ENCODE results near the gene TAF7L. TPM values are rescaled to one million over a fixed set of nuclear protein-coding genes. Genes with fewer than 3 reads are reported as not detected.

The TAF7L gene
- total RNA-seq, 1 experiment from 2014 or later, result not detected

DNA sequence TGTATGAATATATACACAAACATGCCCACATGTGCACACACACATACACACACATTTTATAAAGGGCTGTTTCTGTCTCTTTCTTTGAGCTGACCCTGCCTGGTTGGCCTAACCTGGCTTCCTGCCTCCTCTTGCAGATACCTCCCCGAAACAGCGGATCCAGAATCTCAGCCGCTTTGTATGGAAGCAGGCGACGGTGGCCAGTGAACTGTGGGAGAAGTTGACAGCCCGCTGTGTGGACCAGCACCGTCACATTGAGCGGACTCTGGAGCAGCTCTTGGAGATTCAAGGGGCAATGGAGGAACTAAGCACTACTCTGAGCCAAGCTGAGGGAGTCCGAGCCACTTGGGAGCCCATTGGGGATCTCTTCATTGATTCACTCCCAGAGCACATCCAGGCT is 49.6 kb downstream of the TAF7L start:
- no peaks in the 10 kb centered on the region for H4K20me1 ChIP-seq (ENCODE audit: low read length)
- intact Hi-C loops (cut with micrococcal nuclease), result no loop called here
- no peak for ATAC-seq
- H3K4me2 ChIP-seq (ENCODE audit: low read length), result no peak overlapping the region
- H2AFZ ChIP-seq (ENCODE audit: low read length), result no peak overlapping the region
- no peaks in the 10 kb centered on the region for H3K36me3 ChIP-seq (ENCODE audit: low read depth, low read length)
- CTCF ChIA-PET, result no interaction called here
- POLR2A ChIA-PET (ENCODE audit: unreplicated experiment), result no interaction called here
- H3F3A ChIP-seq (ENCODE audit: low read length, unreplicated experiment), result no peaks in the 10 kb centered on the region
- H3K9ac ChIP-seq (ENCODE audit: low read length), result no peak overlapping the region
- H3K79me2 ChIP-seq (ENCODE audit: low read length), result no peaks in the 10 kb centered on the region
- H3K9me2 ChIP-seq (replicated peaks; ENCODE audit: low read length), result no peaks in the 10 kb centered on the region
- H3K4me3 ChIP-seq (ENCODE audit: low read length), result no peak overlapping the region
- H3K4me1 ChIP-seq (ENCODE audit: insufficient read depth, low read length), result no peaks in the 10 kb centered on the region
- no peak for DNase-seq
- H3K27ac ChIP-seq (ENCODE audit: low read length), result no peak overlapping the region
- BruUV-seq (replicated peaks), result no TSS peak
- no peaks in the 10 kb centered on the region for H3K27me3 ChIP-seq (ENCODE audit: low read length)
- TF ChIP-seq EZH2 (IDR thresholded peaks at IDR 0.05; ENCODE audit: low read length, unreplicated experiment) (no peak), EZH2phosphoT487 (IDR thresholded peaks at IDR 0.05; ENCODE audit: borderline replicate concordance, low read length) (no peak)
- TF ChIP-seq, protein P1, sequence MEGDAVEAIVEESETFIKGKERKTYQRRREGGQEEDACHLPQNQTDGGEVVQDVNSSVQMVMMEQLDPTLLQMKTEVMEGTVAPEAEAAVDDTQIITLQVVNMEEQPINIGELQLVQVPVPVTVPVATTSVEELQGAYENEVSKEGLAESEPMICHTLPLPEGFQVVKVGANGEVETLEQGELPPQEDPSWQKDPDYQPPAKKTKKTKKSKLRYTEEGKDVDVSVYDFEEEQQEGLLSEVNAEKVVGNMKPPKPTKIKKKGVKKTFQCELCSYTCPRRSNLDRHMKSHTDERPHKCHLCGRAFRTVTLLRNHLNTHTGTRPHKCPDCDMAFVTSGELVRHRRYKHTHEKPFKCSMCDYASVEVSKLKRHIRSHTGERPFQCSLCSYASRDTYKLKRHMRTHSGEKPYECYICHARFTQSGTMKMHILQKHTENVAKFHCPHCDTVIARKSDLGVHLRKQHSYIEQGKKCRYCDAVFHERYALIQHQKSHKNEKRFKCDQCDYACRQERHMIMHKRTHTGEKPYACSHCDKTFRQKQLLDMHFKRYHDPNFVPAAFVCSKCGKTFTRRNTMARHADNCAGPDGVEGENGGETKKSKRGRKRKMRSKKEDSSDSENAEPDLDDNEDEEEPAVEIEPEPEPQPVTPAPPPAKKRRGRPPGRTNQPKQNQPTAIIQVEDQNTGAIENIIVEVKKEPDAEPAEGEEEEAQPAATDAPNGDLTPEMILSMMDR (conservative IDR thresholded peaks at IDR 0.05; ENCODE audit: low read depth, low read length), result no peak
- H3K9me3 ChIP-seq (ENCODE audit: low read length), result no peaks in the 10 kb centered on the region

GRCh38 chrX:101237041-101237440 is 54.1 kb downstream of the TAF7L start:
- H3K9ac ChIP-seq (ENCODE audit: low read length), result no peak overlapping the region
- no peak for DNase-seq
- no peaks in the 10 kb centered on the region for H3K4me1 ChIP-seq (ENCODE audit: insufficient read depth, low read length)
- CTCF ChIA-PET, result no interaction called here
- H3K79me2 ChIP-seq (ENCODE audit: low read length), result no peaks in the 10 kb centered on the region
- no peak overlapping the region for H3K4me2 ChIP-seq (ENCODE audit: low read length)
- H3K27ac ChIP-seq (ENCODE audit: low read length), result no peak overlapping the region
- no peak for TF ChIP-seq EZH2phosphoT487 (IDR thresholded peaks at IDR 0.05; ENCODE audit: borderline replicate concordance, low read length)
- TF ChIP-seq, protein P1 (conservative IDR thresholded peaks at IDR 0.05; ENCODE audit: low read depth, low read length), result no peak
- no peak for TF ChIP-seq EZH2 (IDR thresholded peaks at IDR 0.05; ENCODE audit: low read length, unreplicated experiment)
- H3K27me3 ChIP-seq (ENCODE audit: low read length), result no peaks in the 10 kb centered on the region
- no peaks in the 10 kb centered on the region for H3K9me2 ChIP-seq (replicated peaks; ENCODE audit: low read length)
- no peaks in the 10 kb centered on the region for H3K36me3 ChIP-seq (ENCODE audit: low read depth, low read length)
- no peak overlapping the region for H2AFZ ChIP-seq (ENCODE audit: low read length)
- H4K20me1 ChIP-seq (ENCODE audit: low read length), result no peaks in the 10 kb centered on the region
- POLR2A ChIA-PET (ENCODE audit: unreplicated experiment), result interaction anchor here (0.6 kb wide), 1 partner anchor 12 kb away, joined by 6 read pairs; no protein-coding TSS in a partner anchor
- no peak overlapping the region for H3K4me3 ChIP-seq (ENCODE audit: low read length)
- ATAC-seq, result no peak
- intact Hi-C loops (cut with micrococcal nuclease), result no loop called here
- no peaks in the 10 kb centered on the region for H3F3A ChIP-seq (ENCODE audit: low read length, unreplicated experiment)
- no peaks in the 10 kb centered on the region for H3K9me3 ChIP-seq (ENCODE audit: low read length)
- BruUV-seq (replicated peaks), result no TSS peak

GRCh38 chrX:101232316-101232715 is 58.8 kb downstream of the TAF7L start:
- Histone ChIP-seq H3K4me2 (ENCODE audit: low read length) (no peak overlapping the region), H3K27me3 (ENCODE audit: low read length) (no peaks in the 10 kb centered on the region), H3K9me3 (ENCODE audit: low read length) (no peaks in the 10 kb centered on the region), H3K9me2 (replicated peaks; ENCODE audit: low read length) (no peaks in the 10 kb centered on the region), H3K36me3 (ENCODE audit: low read depth, low read length) (no peaks in the 10 kb centered on the region), H3K9ac (ENCODE audit: low read length) (no peak overlapping the region), H3K4me3 (ENCODE audit: low read length) (no peak overlapping the region), H4K20me1 (ENCODE audit: low read length) (no peaks in the 10 kb centered on the region), H3K79me2 (ENCODE audit: low read length) (no peaks in the 10 kb centered on the region), H2AFZ (ENCODE audit: low read length) (no peak overlapping the region), H3F3A (ENCODE audit: low read length, unreplicated experiment) (no peaks in the 10 kb centered on the region), H3K27ac (ENCODE audit: low read length) (no peak overlapping the region), H3K4me1 (ENCODE audit: insufficient read depth, low read length) (peaks cover 15% of the 10 kb centered on the region; the same call in 1 of the 2 replicates)
- TF ChIP-seq EZH2phosphoT487 (IDR thresholded peaks at IDR 0.05; ENCODE audit: borderline replicate concordance, low read length) (no peak), EZH2 (IDR thresholded peaks at IDR 0.05; ENCODE audit: low read length, unreplicated experiment) (no peak)
- TF ChIP-seq, protein P1 (conservative IDR thresholded peaks at IDR 0.05; ENCODE audit: low read depth, low read length), result no peak
- no peak for ATAC-seq
- intact Hi-C loops (cut with micrococcal nuclease), result no loop called here
- DNase-seq, result no peak
- no TSS peak for BruUV-seq (replicated peaks)
- ChIA-PET CTCF (no interaction called here), POLR2A (ENCODE audit: unreplicated experiment) (no interaction called here)

All from PC-3 (cell line).